ENCODE measurements around the gene ZFP62. TPM values are rescaled to one million over a fixed set of nuclear protein-coding genes. Genes with fewer than 3 reads are reported as not detected.

The ZFP62 gene
- total and polyA plus RNA-seq, 9 donors, result 22.7 to 47.8 (median 33.8) TPM

GRCh38 chr5:180821538-180821937, 39.5 kb downstream of the ZFP62 start:
- H3K9me3 ChIP-seq, result no peaks in the 10 kb centered on the region
- H3K4me1 ChIP-seq (ENCODE audit: insufficient read depth), result peaks cover 17% of the 10 kb centered on the region
- no peak overlapping the region for H3K4me3 ChIP-seq
- intact Hi-C loops (cut with DNase I), result loop anchor here in 1 of 4 donors (10.0 kb wide), 1 partner anchor 383 kb away; the partner anchor contains the start of gene TRIM7
- peak overlapping the region in 1 of 2 donors; percentile 69 for H3K27ac ChIP-seq
- WGBS, 3 donors, result 68 to 73% (median 71%) methylated on average over 4 of the region's 4 CpGs
- TF ChIP-seq EP300 (IDR thresholded peaks at IDR 0.05), result no peak
- TF ChIP-seq POLR2A (IDR thresholded peaks at IDR 0.05), result no peak
- TF ChIP-seq CTCF (IDR thresholded peaks at IDR 0.05), result no peak
- H3K36me3 ChIP-seq, result no peaks in the 10 kb centered on the region
- H3K27me3 ChIP-seq, result no peaks in the 10 kb centered on the region
- no peak for DNase-seq

DNA sequence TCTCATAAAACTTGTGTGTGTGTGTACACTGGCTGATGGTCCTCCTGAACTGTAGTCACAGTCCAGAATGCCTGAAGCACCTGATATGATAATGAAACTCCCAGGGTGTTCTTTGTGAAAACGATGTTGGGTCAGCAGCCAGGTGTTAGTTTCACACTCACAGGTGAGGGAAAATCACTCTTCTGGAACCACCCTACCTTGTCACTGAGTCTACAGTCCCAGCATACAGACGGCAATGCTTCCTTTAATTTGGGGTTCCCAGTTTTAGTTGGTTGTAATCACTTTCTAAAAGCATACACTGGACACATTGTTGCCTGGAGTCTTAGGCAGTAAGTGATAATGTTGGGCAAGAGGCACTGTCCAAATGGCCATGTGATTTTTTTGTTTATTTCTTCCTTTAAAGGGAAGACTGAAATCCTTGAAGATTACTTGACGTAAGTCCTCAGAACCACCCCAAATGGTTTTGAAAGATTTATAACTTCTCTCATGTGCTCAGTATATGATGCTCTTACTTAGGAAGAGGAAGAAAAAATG, 40.2 kb downstream of the ZFP62 start:
- peak overlapping the region; percentile 82 to 84 for H3K27ac ChIP-seq
- no peaks in the 10 kb centered on the region for H3K9me3 ChIP-seq
- TF ChIP-seq CTCF (IDR thresholded peaks at IDR 0.05) (no peak), EP300 (IDR thresholded peaks at IDR 0.05) (peak; percentile 39)
- intact Hi-C loops (cut with DNase I), result loop anchor here in 1 of 4 donors (10.0 kb wide), 1 partner anchor 384 kb away; the partner anchor contains the start of gene TRIM7
- no peak overlapping the region for H3K4me3 ChIP-seq
- no peaks in the 10 kb centered on the region for H3K36me3 ChIP-seq
- H3K27me3 ChIP-seq, result no peaks in the 10 kb centered on the region
- 32 to 36% (median 34%) methylated on average over 3 of the region's 3 CpGs for WGBS, 3 donors
- H3K4me1 ChIP-seq (ENCODE audit: insufficient read depth), result peaks cover 18% of the 10 kb centered on the region
- DNase-seq, result no peak

GRCh38 chr5:180818677-180819341, 42.3 kb downstream of the ZFP62 start:
- Histone ChIP-seq H3K27ac (peak overlapping the region in 1 of 2 donors; percentile 86), H3K27me3 (no peaks in the 10 kb centered on the region), H3K4me3 (no peak overlapping the region), H3K4me1 (ENCODE audit: insufficient read depth) (peaks cover 18% of the 10 kb centered on the region), H3K9me3 (no peaks in the 10 kb centered on the region), H3K36me3 (no peaks in the 10 kb centered on the region)
- DNase-seq, result no peak
- WGBS, 3 donors, result 46 to 63% (median 60%) methylated on average over 6 of the region's 6 CpGs
- intact Hi-C loops (cut with DNase I), result loop anchor here in 2 of 4 donors (10.0 kb wide), 2 partner anchors 426 to 1264 kb away; partner anchors contain the start of genes RACK1 (in 1 of the 2) and RUFY1 (in 1 of the 2)
- TF ChIP-seq EP300 (IDR thresholded peaks at IDR 0.05) (no peak), POLR2A (IDR thresholded peaks at IDR 0.05) (no peak), CTCF (IDR thresholded peaks at IDR 0.05) (no peak)

- peaks cover 18% of the 10 kb centered on the region for H3K4me1 ChIP-seq (ENCODE audit: insufficient read depth)
These were observed 43.0 kb downstream of the ZFP62 start for GRCh38 chr5:180817893-180818674.

More at GRCh38 chr5:180817893-180818674, 43.0 kb downstream of the ZFP62 start:
- Histone ChIP-seq H3K4me3 (no peak overlapping the region), H3K27me3 (no peaks in the 10 kb centered on the region), H3K9me3 (no peaks in the 10 kb centered on the region), H3K36me3 (no peaks in the 10 kb centered on the region), H3K27ac (peak overlapping the region; percentile 66 to 86)
- TF ChIP-seq EP300 (IDR thresholded peaks at IDR 0.05) (no peak), CTCF (IDR thresholded peaks at IDR 0.05) (no peak), POLR2A (IDR thresholded peaks at IDR 0.05) (no peak)
- DNase-seq, result no peak
- 49 to 57% (median 55%) methylated on average over 13 of the region's 13 CpGs for WGBS, 3 donors
- intact Hi-C loops (cut with DNase I), result loop anchor here in 2 of 4 donors (10.0 kb wide), 2 partner anchors 427 to 1263 kb away; partner anchors contain the start of genes RACK1 (in 1 of the 2) and RUFY1 (in 1 of the 2)

Measured in ovary (tissue), 9 donors.